Measurements from ENCODE around the gene JAG2.
"Not testable (repeated sequence)": the region's sequence is repeated elsewhere in the genome, so short reads cannot be mapped to it uniquely, and the experiment has no call there.

Gene JAG2

GRCh38 chr14:105116451-105117256, 51.9 kb downstream of the JAG2 start:
- no peak for DNase-seq (ENCODE audit: low spot score)

- DNase-seq (ENCODE audit: low spot score): not testable (repeated sequence)
Measured at GRCh38 chr14:105109243-105109642, 59.3 kb downstream of the JAG2 start.

GRCh38 chr14:105108516-105108864, 60.1 kb downstream of the JAG2 start:
- DNase-seq (ENCODE audit: low spot score): no peak

GRCh38 chr14:105107781-105108515, 60.6 kb downstream of the JAG2 start:
- no peak for DNase-seq (ENCODE audit: low spot score)

GRCh38 chr14:105107351-105107750, 61.2 kb downstream of the JAG2 start:
- DNase-seq (ENCODE audit: low spot score): no peak

- no peak for DNase-seq (ENCODE audit: low spot score)
Measured at GRCh38 chr14:105105158-105105557, 63.4 kb downstream of the JAG2 start.

- no peak for DNase-seq (ENCODE audit: low spot score)
Measured at GRCh38 chr14:105102893-105103292, 65.7 kb downstream of the JAG2 start.

GRCh38 chr14:105102361-105102870, 66.2 kb downstream of the JAG2 start:
- DNase-seq (ENCODE audit: low spot score): no peak

GRCh38 chr14:105100910-105101309, 67.7 kb downstream of the JAG2 start:
- DNase-seq (ENCODE audit: low spot score): no peak

- no peak for DNase-seq (ENCODE audit: low spot score)
Measured at GRCh38 chr14:105099778-105100177, 68.8 kb downstream of the JAG2 start.

GRCh38 chr14:105098316-105098715, 70.3 kb downstream of the JAG2 start:
- no peak for DNase-seq (ENCODE audit: low spot score)

GRCh38 chr14:105097794-105098127, 70.8 kb downstream of the JAG2 start:
- DNase-seq (ENCODE audit: low spot score): no peak

GRCh38 chr14:105096206-105096875, 72.2 kb downstream of the JAG2 start:
- no peak for DNase-seq (ENCODE audit: low spot score)

- DNase-seq (ENCODE audit: low spot score): no peak
Measured at GRCh38 chr14:105095236-105095805, 73.3 kb downstream of the JAG2 start.

- DNase-seq (ENCODE audit: low spot score): no peak
Measured at GRCh38 chr14:105094193-105094907, 74.2 kb downstream of the JAG2 start.

GRCh38 chr14:105093431-105094192, 75.0 kb downstream of the JAG2 start:
- no peak for DNase-seq (ENCODE audit: low spot score)

- DNase-seq (ENCODE audit: low spot score): no peak
Measured at GRCh38 chr14:105093038-105093430, 75.5 kb downstream of the JAG2 start.

- no peak for DNase-seq (ENCODE audit: low spot score)
Measured at GRCh38 chr14:105092171-105093037, 76.2 kb downstream of the JAG2 start.

GRCh38 chr14:105091517-105092170, 76.9 kb downstream of the JAG2 start:
- no peak for DNase-seq (ENCODE audit: low spot score)

Data from Ammon's horn (tissue), 1 donor.